Prostate gland (tissue), 2 donors: ENCODE data around the gene IRF2. TPM values are rescaled to one million over a fixed set of nuclear protein-coding genes. Genes with fewer than 3 reads are reported as not detected.

Source experiments
- DNase-seq: peaks from one replicate; pipeline ENCODE4 v3.0.0-alpha.2; 2019; ENCODE audit warnings: low spot score
- H3K27ac ChIP-seq, 2 donors: fragments of 200-600 bp; sonication (generic); 2 replicates each; pipeline ENCODE4 v1.5.1; 2017 to 2019
- H3K27me3 ChIP-seq: fragments of 200-600 bp; sonication (generic); replicated peaks from 2 replicates; pipeline ENCODE4 v1.5.1; 2019; ENCODE audit not compliant: insufficient read depth
- H3K36me3 ChIP-seq, 2 donors: fragments of 200-600 bp; sonication (generic); 1 replicate in 1 of 2; 2 replicates in 1 of 2; pipeline versions ENCODE4 v1.5.1 to v1.8.1; 2017 to 2019
- H3K4me1 ChIP-seq: fragments of 200-600 bp; sonication (generic); replicated peaks from 2 replicates; pipeline ENCODE4 v1.5.1; 2019
- H3K4me3 ChIP-seq, 2 donors: fragments of 200-600 bp; sonication (generic); 2 replicates each; pipeline ENCODE4 v1.5.1; 2017 to 2019
- H3K9me3 ChIP-seq: fragments of 200-600 bp; sonication (generic); 2 replicates; pipeline ENCODE4 v1.5.1; 2017
- POLR2A ChIP-seq: fragments of 450-650 bp; IDR thresholded peaks from one replicate; pipeline ENCODE4 v1.6.1; 2016; ENCODE audit warnings: antibody characterized with exemption, mild to moderate bottlenecking
- POLR2AphosphoS5 ChIP-seq: sonication (generic); formaldehyde crosslinking; IDR thresholded peaks from one replicate; pipeline ENCODE4 v1.6.1; 2017; ENCODE audit warnings: antibody characterized with exemption
- WGBS: methylation state at CpG from one replicate; pipeline ENCODE4 v1.1.5; 2018; 5-methylcytosine and 5-hydroxymethylcytosine counted together
- intact Hi-C: fragments of 100-400 bp; cut with DNase I; formaldehyde crosslinking; loops from one replicate; pipeline ENCODE4 v1.14.2; 2022
- total RNA-seq, 2 donors: library from RNA; depleted of rRNA; stranded (reverse); fragments of >200 nt; gene quantifications; one replicate each; pipeline ENCODE4 v1.1.0, GENCODE V29; 2016
- TF ChIP-seq, protein P1 (sequence below), 4 experiments: fragments of 200-600 bp in 2 of 4; fragments of 450-650 bp in 2 of 4; sonication (generic) in 2 of 4; IDR thresholded peaks; 1 replicate in 3 of 4; 2 replicates in 1 of 4; pipeline ENCODE4 v1.5.1; 2016 to 2019; ENCODE audit warnings: antibody characterized with exemption in 4 of 4, mild to moderate bottlenecking in 2 of 4, moderate library complexity in 2 of 4

The IRF2 gene
- total RNA-seq, 2 donors from 2014 or later: 40.7 to 49.9 TPM

DNA sequence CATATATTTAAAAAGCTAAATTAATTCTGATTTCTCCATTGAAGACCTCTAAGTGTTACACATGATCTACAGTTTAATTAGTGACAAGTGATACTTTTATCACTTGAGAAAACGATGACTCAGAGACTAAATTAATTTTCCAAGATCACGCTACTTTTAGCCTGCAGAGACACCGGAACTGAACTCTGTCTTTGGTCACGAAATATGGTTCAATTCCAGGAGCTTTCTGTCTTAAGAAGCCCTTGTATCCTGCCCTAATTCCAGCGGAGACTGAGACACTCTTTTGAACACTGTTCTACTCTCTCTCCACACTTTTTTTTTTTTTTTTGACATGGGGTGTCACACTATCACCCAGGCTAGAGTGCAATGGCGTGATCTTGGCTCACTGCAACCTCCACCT, 63.6 kb downstream of the IRF2 start:
- Histone ChIP-seq H3K27ac (no peak overlapping the region), H3K4me3 (no peak overlapping the region), H3K36me3 (no peaks in the 10 kb centered on the region), H3K9me3 (no peaks in the 10 kb centered on the region), H3K27me3 (no peaks in the 10 kb centered on the region), H3K4me1 (peaks cover 12% of the 10 kb centered on the region)
- TF ChIP-seq, protein P1, sequence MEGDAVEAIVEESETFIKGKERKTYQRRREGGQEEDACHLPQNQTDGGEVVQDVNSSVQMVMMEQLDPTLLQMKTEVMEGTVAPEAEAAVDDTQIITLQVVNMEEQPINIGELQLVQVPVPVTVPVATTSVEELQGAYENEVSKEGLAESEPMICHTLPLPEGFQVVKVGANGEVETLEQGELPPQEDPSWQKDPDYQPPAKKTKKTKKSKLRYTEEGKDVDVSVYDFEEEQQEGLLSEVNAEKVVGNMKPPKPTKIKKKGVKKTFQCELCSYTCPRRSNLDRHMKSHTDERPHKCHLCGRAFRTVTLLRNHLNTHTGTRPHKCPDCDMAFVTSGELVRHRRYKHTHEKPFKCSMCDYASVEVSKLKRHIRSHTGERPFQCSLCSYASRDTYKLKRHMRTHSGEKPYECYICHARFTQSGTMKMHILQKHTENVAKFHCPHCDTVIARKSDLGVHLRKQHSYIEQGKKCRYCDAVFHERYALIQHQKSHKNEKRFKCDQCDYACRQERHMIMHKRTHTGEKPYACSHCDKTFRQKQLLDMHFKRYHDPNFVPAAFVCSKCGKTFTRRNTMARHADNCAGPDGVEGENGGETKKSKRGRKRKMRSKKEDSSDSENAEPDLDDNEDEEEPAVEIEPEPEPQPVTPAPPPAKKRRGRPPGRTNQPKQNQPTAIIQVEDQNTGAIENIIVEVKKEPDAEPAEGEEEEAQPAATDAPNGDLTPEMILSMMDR (IDR thresholded peaks at IDR 0.05): no peak
- TF ChIP-seq POLR2A (no peak), POLR2AphosphoS5 (no peak)
- 96% methylated on average over 6 of the region's 6 CpGs for WGBS
- intact Hi-C loops: no loop called here
- no peak for DNase-seq

DNA sequence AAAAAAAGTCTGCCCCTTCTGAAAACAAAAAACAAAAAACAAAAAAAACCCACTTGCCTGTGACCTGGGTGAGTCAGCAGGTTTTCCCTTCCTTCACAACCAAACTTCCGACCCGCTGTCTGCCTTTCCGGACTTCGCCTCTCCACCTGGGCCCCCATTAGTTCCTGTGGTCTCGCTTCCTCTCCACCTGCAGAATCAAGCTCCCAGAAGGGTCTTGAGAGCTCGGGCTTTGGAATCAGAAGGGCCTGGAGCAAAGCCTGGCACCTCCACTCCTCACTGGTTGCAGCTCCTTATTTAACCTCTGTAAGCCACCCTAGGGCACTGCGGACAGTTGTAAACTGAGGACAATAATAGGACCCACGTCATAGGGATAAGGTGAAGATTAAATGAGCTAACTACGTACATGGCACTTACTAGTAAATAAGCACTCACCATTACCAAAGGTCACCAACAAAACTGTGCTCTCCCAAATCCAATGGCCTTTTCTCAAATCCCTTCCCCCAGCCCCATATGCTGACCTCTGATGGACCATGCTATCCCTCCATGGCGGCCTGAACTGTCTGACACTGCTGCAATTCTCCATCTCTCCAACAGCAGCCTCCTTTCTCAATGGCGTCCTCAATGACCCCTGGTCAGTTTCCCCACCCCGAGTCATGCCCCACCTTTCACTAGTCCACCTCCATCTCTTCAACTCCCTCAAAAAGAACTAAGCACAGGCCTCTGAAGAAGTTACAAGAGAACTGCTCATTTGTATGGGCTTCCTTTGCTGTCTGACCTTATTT, 64.2 kb downstream of the IRF2 start:
- no peaks in the 10 kb centered on the region for H3K9me3 ChIP-seq
- intact Hi-C loops: no loop called here
- H3K27me3 ChIP-seq: no peaks in the 10 kb centered on the region
- DNase-seq: no peak
- TF ChIP-seq, protein P1 (IDR thresholded peaks at IDR 0.05): no peak
- no peak for TF ChIP-seq POLR2A
- TF ChIP-seq POLR2AphosphoS5: no peak
- H3K27ac ChIP-seq: no peak overlapping the region
- WGBS: 94% methylated on average over 12 of the region's 12 CpGs
- peaks cover 12% of the 10 kb centered on the region for H3K4me1 ChIP-seq
- no peaks in the 10 kb centered on the region for H3K36me3 ChIP-seq
- no peak overlapping the region for H3K4me3 ChIP-seq

DNA sequence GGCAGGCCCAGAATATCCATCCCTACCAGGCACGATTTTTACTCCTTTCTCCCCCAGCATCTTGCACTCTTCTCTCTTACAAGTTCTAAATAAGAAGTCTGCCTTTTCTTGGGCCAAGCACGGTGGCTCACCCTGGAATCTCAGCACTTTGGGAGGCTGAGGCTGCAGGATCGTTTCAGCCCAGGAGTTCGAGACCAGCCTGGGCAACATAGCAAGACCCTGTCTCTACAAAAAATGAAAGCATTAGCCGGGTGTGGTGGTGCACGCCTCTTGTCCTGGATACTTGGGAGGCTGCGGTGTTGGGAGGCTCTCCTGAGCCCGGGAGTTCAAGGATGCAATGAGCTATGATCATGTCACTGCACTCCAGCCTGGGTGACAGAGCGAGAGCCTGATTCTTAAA, 64.8 kb downstream of the IRF2 start:
- Histone ChIP-seq H3K4me1 (peaks cover 12% of the 10 kb centered on the region), H3K27me3 (no peaks in the 10 kb centered on the region), H3K4me3 (no peak overlapping the region), H3K27ac (no peak overlapping the region), H3K9me3 (no peaks in the 10 kb centered on the region), H3K36me3 (no peaks in the 10 kb centered on the region)
- intact Hi-C loops: no loop called here
- TF ChIP-seq, protein P1 (IDR thresholded peaks at IDR 0.05): no peak
- no peak for TF ChIP-seq POLR2A
- TF ChIP-seq POLR2AphosphoS5: no peak
- DNase-seq: no peak
- WGBS: 94% methylated on average over 9 of the region's 9 CpGs

DNA sequence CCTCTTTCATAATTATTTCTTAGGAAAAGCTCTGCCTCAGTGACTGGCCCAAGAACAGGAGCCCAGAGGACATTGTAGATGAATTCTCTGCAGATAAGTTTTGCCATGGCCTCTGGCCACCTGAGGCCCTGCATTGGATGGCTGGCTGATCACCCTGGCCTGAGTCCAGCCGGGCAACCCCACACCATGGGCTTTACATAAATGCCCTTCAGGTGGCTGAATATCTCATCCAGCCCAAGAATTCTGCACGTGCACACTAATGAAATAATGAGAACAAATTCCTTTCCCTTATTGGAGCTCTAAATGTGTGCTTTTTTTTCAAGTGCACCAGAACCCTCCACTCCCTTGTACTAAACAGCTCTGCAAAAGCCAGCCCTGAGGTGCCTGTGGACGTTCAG, 65.7 kb downstream of the IRF2 start:
- 47% methylated on average over 3 of the region's 3 CpGs for WGBS
- H3K27me3 ChIP-seq: no peaks in the 10 kb centered on the region
- H3K4me1 ChIP-seq: peaks cover 17% of the 10 kb centered on the region
- no peaks in the 10 kb centered on the region for H3K36me3 ChIP-seq
- TF ChIP-seq, protein P1 (IDR thresholded peaks at IDR 0.05): no peak
- TF ChIP-seq POLR2A: no peak
- no peak for TF ChIP-seq POLR2AphosphoS5
- no peak for DNase-seq
- no peaks in the 10 kb centered on the region for H3K9me3 ChIP-seq
- H3K27ac ChIP-seq: peak overlapping the region; percentile 88 to 91
- intact Hi-C loops: no loop called here
- H3K4me3 ChIP-seq: no peak overlapping the region
